ENCODE data around the gene SYS1. TPM values are rescaled to one million over a fixed set of nuclear protein-coding genes. Genes with fewer than 3 reads are reported as not detected.

Gene SYS1
- total RNA-seq, 1 donor from 2014 or later = 20.0 TPM

DNA sequence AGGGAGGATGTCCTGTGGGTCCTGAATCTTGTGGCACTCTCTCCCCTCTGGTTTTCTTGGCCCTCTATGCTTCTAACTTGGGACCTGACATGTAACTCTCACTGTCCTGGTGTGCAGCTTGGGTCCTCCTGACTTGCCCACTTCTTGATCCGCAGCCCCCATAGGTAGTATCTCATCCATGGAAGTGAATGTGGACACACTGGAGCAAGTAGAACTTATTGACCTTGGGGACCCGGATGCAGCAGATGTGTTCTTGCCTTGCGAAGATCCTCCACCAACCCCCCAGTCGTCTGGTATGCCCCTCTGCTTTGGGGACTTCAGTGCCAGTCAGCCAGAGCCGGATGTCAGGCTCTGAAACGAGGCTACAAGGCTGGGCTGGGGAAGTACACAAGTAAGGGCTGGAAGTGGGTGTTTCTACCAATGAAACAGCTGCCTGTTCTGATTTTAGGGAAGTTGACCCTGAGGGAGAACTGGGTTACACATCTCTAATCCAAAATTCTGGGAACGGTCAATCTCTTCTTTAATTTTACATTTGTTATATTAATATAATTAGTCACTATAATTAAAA lies 45.8 kb downstream of the SYS1 start:
- TF ChIP-seq, protein P1, sequence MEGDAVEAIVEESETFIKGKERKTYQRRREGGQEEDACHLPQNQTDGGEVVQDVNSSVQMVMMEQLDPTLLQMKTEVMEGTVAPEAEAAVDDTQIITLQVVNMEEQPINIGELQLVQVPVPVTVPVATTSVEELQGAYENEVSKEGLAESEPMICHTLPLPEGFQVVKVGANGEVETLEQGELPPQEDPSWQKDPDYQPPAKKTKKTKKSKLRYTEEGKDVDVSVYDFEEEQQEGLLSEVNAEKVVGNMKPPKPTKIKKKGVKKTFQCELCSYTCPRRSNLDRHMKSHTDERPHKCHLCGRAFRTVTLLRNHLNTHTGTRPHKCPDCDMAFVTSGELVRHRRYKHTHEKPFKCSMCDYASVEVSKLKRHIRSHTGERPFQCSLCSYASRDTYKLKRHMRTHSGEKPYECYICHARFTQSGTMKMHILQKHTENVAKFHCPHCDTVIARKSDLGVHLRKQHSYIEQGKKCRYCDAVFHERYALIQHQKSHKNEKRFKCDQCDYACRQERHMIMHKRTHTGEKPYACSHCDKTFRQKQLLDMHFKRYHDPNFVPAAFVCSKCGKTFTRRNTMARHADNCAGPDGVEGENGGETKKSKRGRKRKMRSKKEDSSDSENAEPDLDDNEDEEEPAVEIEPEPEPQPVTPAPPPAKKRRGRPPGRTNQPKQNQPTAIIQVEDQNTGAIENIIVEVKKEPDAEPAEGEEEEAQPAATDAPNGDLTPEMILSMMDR (IDR thresholded peaks at IDR 0.05; ENCODE audit: unreplicated experiment) = no peak
- H3K4me3 Mint-ChIP-seq (ENCODE audit: unreplicated experiment) = no peak overlapping the region
- H3K9me3 Mint-ChIP-seq (ENCODE audit: unreplicated experiment) = no peaks in the 10 kb centered on the region
- no peak for DNase-seq (ENCODE audit: low spot score)
- H3K27me3 Mint-ChIP-seq (ENCODE audit: unreplicated experiment) = peaks cover 22% of the 10 kb centered on the region
- peaks cover 2% of the 10 kb centered on the region for H3K4me1 Mint-ChIP-seq (ENCODE audit: unreplicated experiment)
- no peak overlapping the region for H3K27ac Mint-ChIP-seq (ENCODE audit: unreplicated experiment)
- peaks cover 3% of the 10 kb centered on the region for H3K36me3 Mint-ChIP-seq (ENCODE audit: low read depth, unreplicated experiment)

DNA sequence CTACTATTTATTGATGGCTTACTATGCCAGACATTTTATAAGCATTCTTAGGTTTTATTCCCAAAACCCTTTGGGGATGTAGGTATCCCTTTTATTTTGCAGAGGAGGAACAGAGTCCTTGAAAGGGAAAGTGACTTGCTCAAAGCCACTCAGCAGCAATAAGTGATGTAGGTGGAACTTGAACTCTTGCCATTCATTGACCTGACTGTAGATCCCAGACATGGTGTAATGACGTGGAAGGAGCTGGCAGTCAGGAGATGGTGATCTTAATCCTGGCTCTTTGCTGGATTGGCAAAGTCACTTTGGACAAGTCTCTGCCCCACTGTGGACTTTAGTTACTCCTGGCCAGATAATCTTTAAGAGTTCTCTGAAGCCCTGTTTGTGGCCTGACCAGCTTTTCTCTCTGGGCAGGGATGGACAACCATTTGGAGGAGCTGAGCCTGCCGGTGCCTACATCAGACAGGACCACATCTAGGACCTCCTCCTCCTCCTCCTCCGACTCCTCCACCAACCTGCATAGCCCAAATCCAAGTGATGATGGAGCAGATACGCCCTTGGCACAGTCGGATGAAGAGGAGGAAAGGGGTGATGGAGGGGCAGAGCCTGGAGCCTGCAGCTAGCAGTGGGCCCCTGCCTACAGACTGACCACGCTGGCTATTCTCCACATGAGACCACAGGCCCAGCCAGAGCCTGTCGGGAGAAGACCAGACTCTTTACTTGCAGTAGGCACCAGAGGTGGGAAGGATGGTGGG lies 46.7 kb downstream of the SYS1 start:
- Mint-ChIP-seq H3K27ac (ENCODE audit: unreplicated experiment) (no peak overlapping the region), H3K4me1 (ENCODE audit: unreplicated experiment) (peaks cover 1% of the 10 kb centered on the region), H3K36me3 (ENCODE audit: low read depth, unreplicated experiment) (peaks cover 3% of the 10 kb centered on the region), H3K4me3 (ENCODE audit: unreplicated experiment) (no peak overlapping the region), H3K9me3 (ENCODE audit: unreplicated experiment) (no peaks in the 10 kb centered on the region), H3K27me3 (ENCODE audit: unreplicated experiment) (peaks cover 17% of the 10 kb centered on the region)
- TF ChIP-seq, protein P1 (IDR thresholded peaks at IDR 0.05; ENCODE audit: unreplicated experiment) = no peak
- no peak for DNase-seq (ENCODE audit: low spot score)

DNA sequence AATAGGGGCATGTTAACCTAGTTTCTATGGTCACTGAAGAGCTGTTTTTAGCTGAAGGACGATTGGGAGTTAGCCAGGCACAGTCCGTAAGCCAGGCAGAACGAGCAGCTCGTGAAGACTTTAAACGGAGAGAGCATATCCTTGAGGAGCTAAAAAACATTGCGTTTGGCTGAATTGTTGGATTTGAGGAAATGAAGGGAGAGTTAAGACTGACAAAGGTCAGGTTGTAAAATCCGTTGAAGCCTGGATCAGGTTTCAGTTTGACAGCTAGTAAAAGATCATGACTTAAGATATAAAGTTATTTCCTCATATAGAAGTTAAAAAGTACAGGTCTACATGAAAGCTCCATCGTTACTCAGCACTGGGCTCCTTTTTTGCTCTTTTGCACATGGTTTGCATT lies 47.9 kb downstream of the SYS1 start:
- Mint-ChIP-seq H3K36me3 (ENCODE audit: low read depth, unreplicated experiment) (peaks cover 3% of the 10 kb centered on the region), H3K4me1 (ENCODE audit: unreplicated experiment) (peaks cover 6% of the 10 kb centered on the region), H3K27ac (ENCODE audit: unreplicated experiment) (no peak overlapping the region), H3K4me3 (ENCODE audit: unreplicated experiment) (no peak overlapping the region), H3K9me3 (ENCODE audit: unreplicated experiment) (no peaks in the 10 kb centered on the region), H3K27me3 (ENCODE audit: unreplicated experiment) (peaks cover 11% of the 10 kb centered on the region)
- TF ChIP-seq, protein P1 (IDR thresholded peaks at IDR 0.05; ENCODE audit: unreplicated experiment) = no peak
- DNase-seq (ENCODE audit: low spot score) = no peak

DNA sequence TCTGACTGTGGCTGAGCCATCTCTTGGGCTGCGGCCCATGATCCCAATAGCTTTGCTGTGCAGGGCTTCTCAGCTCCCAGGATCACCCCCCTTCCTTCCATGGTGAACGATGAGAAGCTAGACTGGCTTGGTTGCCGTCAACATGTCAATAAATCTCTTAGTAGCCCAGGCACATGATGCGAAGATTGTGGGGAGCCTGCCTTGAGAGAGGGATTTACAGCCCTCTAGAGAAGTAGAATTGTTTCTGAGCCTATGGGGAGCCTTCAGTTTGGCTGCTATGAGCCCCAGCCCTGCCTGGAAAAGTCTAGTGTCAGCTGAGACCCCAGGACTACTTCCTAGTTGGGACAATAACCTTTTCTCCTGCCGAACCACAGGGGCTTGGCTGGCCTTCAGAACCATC lies 49.7 kb downstream of the SYS1 start:
- Mint-ChIP-seq H3K4me1 (ENCODE audit: unreplicated experiment) (peaks cover 9% of the 10 kb centered on the region), H3K27ac (ENCODE audit: unreplicated experiment) (no peak overlapping the region), H3K4me3 (ENCODE audit: unreplicated experiment) (no peak overlapping the region), H3K27me3 (ENCODE audit: unreplicated experiment) (peaks cover 6% of the 10 kb centered on the region), H3K36me3 (ENCODE audit: low read depth, unreplicated experiment) (peaks cover 3% of the 10 kb centered on the region), H3K9me3 (ENCODE audit: unreplicated experiment) (no peaks in the 10 kb centered on the region)
- DNase-seq (ENCODE audit: low spot score) = no peak
- TF ChIP-seq, protein P1 (IDR thresholded peaks at IDR 0.05; ENCODE audit: unreplicated experiment) = no peak

DNA sequence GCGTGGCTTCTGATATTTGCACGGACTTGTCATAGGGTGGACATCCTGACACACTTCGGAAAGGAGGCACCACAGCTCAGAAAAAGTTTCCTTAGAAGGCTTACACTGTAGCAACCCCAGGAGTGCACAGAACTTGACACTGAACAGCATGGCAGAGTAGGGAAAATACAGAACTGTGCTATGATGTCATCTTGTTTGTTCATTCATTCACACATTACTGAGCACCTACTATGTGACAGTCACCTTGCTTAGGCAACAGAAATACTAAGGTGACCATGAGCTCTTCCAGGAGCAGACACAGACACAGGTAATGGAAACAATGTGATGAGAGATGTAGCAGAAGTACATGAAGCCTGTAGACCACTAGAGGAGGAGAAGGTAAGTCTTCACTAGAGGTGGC lies 50.5 kb downstream of the SYS1 start:
- Mint-ChIP-seq H3K4me1 (ENCODE audit: unreplicated experiment) (peaks cover 9% of the 10 kb centered on the region), H3K9me3 (ENCODE audit: unreplicated experiment) (no peaks in the 10 kb centered on the region), H3K27ac (ENCODE audit: unreplicated experiment) (no peak overlapping the region), H3K4me3 (ENCODE audit: unreplicated experiment) (no peak overlapping the region), H3K27me3 (ENCODE audit: unreplicated experiment) (peaks cover 5% of the 10 kb centered on the region), H3K36me3 (ENCODE audit: low read depth, unreplicated experiment) (peaks cover 10% of the 10 kb centered on the region)
- TF ChIP-seq, protein P1 (IDR thresholded peaks at IDR 0.05; ENCODE audit: unreplicated experiment) = no peak
- DNase-seq (ENCODE audit: low spot score) = no peak
